HG03558 (cell line): ENCODE measurements around the gene PMEPA1.

Source experiments
- ATAC-seq: cut with Tn5 transposase; IDR thresholded peaks from one replicate; pipeline ENCODE4 v1.9.1; 2021; ENCODE audit warnings: moderate number of reproducible peaks; ENCODE audit not compliant: unreplicated experiment; ENCODE audit errors: extremely low read depth

The PMEPA1 gene

DNA sequence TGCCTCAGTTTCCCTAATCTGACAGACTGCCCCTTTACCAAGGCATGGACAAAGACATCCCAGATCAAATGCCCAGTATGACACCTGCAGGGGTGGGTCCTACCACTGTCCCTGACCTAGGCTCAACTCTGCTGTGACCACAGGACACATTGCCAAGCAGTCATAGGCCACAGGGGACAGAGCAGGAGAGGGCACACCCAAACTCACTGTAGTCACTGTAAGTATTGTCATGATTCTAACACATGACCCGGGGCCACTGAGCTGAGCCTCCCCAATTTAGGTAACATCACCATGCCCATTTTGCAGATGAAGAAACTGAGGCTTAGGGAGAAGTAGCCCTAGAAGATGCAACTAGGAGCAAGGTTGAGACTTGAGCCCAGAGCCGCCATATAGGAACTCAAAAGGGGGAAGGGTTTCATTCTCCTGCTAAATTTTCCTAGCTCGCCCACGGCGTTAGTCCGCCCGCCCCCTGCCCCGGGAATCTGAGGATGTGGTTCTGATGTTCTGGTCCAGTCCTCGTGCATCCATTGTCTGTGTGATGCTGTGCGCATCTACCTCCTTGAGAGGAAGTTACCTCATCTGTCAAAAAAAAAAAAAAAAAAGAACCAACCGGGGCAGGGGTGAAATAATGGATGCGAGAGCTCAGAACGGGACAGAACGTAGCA, 44.8 kb downstream of the PMEPA1 start:
- ATAC-seq = no peak

DNA sequence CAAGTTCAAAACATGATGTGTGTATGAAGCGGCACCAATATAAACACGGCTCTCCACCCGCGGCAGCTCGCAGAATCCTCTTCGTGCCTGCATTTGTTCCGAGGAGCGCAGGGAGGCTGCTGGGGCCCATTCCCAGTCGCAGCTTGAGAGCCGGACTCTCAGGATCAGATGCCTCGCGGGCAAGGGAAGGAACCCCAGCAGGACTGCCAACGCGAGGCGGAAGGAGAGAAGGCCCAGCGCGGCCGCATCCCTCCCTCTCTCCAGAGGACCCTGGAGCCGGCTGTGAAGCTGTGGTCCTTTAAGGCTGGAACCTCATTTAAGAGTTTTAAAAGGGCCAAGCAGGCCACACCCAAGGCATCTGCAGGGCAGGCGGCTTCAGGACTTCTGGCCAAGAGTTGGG, 45.3 kb downstream of the PMEPA1 start:
- ATAC-seq = no peak

DNA sequence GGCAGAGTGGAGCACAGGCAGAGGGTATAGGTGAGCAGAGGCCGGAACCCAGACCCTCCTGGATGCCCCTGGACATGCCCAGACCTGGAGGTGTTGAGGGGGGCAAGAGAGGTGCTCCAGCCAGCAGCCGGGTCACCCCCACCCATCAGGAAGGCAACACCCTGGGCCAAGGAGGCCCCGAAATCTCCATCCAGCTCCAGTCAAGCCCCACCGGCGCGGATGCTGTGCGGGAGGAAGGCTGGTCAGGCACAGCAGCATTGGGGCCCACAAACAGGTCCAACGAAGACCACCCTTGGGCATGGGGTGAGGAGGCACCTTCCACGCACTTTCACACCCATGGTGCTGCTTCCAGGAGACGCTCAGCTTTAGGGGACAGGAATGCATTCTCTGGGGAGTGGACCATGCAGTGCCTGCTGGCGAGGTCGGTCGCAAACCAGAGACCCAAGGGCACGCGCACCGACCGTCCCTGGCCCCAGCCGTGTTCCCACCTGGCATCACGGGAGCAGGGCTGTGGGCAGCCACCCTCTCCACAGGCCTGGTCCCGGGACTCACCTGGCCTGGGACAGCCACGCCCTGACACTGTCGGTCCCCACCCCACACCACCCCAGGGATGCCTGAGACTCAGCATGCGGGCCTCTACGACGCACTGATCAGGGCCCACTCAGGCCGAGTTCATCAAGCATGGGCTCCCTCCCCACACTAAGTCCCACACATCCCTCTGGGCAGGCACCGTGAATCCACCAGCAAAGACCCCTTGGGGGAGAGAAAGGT, 45.9 kb downstream of the PMEPA1 start:
- no peak for ATAC-seq

DNA sequence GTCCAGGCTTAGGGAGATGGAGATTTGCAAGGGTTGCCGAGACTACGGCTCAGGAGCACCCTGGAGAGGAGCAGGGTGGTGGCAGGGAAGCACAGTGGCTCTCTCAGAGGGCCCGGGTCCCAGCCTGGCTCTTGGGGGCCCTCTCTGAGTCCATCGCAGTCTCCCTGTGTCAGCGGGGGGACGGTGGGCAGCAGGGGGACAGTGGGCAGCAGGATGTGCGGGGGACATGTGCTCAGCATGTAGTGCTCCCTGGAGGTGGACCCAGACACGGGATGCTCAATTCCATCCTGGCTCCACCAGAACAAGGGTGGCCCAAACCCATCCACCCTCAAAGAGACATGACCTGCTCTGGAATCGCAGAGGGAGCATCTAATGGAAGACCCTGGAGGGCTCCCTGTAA, 46.6 kb downstream of the PMEPA1 start:
- no peak for ATAC-seq

DNA sequence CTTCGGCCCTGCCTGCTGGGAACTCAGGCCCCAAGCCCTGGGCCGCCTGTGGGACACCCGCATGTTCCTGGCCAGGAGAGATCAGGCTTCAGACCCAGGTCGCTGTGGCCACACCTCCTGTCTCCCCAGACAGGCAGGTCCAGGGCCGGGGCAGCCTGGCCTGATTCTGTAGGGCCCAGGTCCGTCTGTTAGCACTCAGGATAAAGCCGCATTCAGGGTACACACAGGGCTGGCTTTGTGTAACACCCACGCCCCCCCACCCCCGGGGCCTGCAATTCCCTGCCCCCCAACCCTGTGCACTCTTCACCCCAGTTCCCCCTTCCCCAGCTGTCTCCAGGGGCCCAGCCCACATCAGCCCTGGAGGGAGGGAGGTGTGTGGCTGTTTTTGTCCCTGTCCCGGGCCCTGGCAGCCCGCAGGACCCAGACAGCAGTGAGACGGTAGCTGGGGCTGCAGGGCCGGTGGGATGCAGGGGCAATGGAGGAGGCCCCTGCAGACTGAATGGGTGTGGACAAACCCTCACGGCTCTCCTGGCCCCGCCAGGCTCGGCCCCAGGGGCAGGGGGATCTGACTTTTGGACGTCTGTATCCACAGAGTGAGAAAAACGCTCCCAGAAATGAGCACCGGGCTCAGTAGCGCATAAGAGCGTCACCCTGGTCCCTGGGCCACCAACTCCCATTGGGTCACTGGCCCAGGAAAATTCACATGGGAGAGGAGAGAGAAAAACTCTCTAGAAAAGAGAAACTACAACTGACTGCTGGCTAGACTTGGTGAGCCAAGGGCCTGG, 47.2 kb downstream of the PMEPA1 start:
- no peak for ATAC-seq

DNA sequence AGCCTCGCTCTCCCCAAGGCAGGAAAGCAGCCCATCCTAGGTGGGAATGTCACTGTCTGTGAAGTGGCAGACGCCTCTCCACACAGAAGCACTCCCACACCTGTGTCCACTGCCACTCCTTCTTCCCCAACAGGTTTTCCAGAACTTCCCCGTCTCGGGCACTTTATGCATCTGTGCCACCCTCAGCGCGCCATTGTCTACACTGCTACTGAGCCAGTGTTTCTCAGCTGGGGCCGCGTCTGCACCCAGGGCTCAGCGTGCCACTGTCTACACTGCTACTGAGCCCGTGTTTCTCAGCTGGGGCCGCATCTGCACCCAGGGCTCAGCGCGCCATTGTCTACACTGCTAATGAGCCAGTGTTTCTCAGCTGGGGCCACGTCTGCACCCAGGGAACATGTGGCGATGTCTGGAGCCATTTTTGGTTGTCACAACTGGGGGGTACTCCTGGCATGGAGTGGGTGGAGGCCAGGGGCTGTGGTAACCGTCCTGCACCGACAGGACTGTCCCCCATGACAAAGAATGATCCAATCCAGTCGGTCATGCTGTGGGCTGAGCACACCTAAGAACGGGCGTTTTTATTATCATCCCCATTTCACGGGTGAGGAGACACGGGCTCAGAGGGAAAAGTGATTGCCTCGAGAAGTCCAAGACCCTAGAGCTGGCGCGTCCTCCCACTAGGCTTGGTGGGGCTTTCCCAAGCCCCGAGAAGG, 47.9 kb downstream of the PMEPA1 start:
- no peak for ATAC-seq

DNA sequence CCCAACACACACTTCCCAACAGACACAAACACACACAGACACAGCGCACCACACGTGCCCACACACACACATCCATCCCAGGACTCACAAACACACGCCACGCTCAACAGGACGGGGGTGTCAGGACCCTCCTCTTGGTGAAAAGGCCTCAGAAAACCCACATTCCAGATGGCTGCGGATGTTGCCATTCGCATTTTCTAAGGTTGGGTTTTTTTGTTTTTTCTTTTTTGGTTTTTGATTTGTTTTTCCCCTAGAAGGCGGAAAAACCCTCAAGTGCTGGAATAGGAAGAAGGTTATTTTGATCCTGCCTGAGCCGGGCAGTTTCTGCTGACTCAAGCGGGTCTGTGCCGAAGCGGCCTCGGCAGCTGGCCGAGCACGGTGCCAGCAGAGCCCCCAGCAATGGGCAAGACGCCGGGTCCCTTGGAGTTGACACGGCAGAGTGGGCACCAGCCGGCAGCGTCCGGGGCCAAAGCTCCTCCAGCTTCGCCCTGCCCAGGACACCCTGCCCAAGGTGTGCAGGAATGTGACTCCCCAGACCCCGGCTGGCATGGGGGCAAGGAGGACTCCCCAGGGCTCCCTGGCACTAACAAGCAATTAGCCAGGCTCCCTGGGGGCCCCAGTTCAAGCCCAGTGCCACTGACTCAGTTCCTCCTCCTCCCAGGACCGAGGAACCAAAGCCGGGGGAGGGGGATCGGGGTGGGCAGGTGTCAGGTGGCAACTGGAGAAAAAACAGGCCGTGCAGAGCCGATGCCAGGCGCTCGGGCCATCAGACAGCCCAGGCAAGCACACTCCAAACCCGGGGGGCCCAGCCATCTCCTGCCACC, 48.7 kb downstream of the PMEPA1 start:
- ATAC-seq = no peak

DNA sequence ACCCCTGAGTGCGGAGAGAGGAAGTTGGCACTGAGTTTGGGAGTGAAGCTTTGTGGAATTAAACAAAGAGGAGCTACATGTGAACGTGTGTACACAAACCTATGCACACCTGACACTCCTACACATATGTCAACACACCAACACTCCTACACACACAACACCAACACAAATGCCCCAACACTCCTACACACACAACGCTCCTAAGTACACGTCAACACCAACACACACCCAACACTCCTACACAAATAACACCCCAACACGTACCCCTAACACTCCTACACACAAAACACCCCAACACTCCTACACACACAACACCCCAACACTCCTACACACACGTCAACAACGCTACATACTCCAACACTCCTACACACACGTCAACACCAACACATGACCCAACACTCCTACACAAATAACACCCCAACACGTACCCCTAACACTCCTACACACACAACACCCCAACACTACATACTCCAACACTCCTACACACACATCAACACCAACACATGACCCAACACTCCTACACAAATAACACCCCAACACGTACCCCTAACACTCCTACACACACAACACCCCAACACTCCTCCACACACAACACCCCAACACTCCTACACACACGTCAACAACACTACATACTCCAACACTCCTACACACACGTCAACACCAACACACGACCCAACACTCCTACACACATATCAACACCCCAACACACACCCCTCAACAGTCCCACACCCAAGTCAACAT, 49.5 kb downstream of the PMEPA1 start:
- ATAC-seq = no peak

DNA sequence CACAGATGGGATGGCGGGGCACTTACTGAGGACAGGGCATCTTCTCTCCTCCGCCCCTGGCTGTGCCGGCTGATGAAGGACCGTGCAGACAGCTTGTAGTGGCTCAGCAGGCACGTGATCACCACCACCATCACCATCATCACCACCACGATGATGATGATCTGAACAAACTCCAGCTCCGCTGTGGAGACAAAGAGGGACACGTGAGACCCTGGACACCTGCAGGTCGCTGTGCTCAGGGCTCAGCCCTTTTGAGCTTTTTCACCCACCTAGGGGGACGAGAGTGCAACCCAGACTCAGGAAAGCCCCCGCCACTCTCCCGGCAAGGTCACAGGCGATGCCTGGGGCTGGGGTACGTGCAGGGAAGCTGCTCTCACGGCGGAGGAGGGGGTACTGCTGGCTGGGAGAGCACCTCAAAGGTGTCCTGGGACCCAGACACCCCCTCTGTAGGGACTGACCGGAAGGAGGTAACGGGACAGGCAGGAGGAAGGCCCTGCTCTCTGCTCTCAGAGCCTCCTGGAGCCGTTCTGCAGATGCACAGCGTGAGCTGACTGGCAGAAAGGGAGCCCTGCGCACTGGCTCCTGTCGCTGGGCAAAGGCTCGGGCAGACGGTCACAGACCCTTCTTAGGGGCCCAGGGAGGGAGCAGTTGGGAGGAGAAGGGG, 50.2 kb downstream of the PMEPA1 start:
- no peak for ATAC-seq

DNA sequence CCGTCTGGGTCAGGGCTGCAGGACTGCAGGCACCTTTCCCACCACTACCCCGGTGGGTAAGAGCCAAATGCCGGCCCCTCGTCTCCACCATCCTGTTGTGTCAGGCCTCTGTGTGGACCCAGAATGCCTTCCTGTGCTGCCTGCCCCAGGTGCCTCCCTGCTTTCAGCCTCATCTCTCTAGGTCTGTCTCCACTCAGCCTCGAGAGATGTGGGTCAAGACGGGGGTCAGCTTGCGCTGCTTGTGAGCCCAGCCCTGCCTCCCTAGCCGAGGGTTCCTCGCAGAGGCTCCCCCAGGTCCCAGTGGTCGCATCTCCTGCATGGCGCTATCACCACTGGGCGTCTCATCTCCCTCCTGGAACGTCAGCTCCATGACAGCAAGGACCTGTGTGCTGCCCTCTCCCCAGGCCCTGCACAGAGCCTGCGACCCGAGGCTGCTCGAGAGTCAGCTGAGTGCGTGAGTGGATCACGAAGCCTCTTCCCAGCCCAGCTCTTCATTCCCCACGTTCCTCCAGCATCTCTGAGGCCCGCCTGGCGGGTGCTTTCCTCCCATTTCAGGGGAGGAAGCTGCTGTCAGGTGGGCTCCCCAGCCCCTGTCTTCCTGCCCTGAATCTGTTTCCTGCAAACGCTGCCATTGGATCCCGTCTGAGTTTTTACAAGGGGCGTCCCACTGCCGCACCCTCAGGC, 50.8 kb downstream of the PMEPA1 start:
- ATAC-seq = no peak

DNA sequence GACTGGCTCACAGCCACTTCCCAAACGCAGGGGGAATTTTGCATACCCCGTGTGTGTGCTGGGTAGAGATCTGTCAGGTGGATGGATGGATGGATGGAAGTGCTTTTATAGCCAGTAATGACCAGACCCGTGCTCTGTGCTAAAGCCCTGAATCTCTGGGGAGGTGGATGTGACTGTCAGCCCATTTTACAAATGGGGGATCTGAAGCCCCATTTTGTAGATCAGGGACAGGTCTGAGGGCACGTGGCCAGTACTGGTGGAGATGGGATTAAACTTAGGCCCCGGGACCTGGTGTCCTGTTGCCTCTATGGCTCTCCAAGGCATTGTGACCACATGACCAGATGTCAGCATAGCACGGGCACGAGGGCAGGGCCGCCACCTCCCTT, 51.4 kb downstream of the PMEPA1 start:
- no peak for ATAC-seq

DNA sequence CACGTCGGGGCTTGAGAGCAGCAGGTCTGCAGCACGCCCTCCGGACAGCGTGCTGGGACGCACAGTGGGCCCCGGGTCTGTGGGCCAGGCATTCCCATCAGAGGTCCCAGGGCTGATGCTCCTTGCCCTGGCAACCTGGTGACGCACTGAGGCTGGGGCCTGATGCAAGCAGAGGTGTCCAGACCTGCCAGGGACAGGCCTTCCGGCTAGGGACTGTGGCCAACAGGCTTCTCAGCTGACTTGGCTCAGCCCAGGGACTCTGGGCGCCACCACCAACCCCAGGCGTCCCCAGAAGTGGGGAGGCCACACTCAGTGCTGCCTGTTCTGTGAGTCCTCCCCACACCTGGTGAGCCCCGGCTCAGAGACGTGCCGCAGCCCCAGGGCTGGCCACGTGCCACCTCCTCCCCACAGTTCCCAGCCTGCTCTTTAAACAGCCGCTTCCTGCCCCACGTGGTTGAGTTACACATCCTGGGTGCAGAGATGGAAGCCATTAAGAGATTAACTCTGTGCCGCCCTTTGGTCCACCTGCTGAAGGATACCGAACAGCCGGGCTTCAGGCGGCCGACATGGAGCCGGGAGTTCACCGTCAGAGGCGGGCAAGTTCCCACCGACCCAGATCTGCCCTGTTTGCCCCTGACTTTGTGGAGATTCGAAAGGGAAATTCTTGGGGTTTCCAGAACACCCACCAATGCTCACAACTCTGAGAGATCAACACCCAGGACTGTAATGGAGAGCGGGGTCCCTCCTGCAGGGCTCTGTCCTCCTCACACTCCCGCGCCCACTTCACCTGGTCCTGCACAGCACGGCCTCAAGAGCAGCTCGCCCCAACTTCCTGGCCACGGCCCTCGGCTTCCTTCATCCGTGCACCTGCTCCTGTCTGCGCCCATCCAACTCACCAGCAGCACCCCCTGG, 52.0 kb downstream of the PMEPA1 start:
- ATAC-seq = no peak

DNA sequence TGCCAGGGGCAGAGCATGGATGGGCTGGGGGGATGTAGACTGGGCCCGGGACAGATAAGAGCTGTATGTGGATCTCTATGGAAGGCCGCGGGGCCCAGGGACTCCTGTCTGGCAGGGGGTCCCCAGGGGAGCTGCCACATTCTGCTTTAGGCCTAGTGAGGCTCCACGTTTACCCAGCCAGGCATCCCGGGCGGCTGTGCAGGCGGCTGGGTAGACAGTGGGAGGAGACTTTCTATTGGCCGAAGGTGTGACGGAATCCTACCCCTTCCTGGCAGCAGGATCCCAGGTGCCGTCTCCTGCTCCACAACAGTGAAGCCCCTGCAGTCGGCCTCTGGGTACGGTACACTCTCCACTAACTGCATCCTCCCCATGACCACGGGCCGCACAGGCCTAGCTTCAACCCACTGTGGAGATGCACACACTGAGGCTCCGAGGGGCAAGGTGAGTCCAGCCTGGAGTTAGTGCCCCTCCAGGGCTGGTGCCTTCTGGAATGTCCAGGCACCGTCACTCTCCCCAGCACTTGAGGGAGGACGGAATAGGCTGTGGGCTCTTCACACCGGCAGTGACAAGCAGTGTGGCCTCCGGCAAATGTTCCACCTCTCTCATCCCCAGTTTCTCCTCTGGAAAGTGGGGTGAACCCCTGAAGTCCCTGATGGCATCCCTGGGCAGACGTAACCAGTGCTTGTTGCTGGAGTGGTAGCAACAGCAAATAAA, 52.8 kb downstream of the PMEPA1 start:
- ATAC-seq = no peak

DNA sequence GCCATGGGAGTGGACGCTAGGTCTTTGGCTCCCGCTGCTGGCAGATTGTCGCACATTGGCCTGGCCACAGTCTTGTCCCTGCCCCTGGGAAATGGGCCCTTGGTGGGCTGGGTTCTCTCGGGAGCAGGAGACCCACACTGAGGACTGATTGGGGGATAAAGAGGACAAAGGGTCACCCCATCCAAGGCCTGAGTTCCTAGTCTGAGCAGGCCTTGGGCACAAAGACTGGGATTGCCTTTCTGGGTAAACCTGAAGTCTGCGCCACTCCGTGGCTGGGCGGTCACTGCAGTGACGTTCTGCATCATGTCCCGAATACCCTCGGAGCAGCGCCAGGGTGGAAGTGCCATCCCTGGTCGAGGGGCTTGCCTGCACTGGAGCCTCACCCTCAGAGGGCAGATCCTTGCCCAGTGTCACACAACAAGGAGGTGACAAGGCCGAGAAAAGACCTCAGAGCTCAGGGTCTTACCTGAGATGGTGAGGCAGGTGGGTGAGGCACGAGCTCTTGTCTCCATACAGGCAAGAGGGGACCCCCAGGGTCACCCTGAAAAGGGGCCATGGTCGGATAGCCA, 53.5 kb downstream of the PMEPA1 start:
- ATAC-seq = no peak

DNA sequence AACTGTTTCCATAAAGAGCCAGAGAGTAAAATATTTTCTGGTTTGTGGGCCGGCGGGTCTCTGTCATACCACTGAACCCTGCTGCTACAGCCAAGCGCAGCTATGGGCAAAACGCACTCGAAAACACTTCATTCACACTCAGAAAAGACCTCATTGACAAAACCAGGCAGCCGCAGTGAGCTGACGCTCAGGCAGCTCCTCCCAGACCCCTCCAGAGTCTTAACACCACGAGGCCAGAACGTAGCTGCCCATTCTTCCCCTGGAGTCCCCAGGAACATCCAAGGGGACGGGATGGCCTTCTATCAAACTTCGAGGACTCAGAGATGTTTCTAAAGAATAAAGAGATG, 54.0 kb downstream of the PMEPA1 start:
- no peak for ATAC-seq
